Measurements from ENCODE around the gene EFNA1. TPM values are rescaled to one million over a fixed set of nuclear protein-coding genes. Genes with fewer than 3 reads are reported as not detected.

EFNA1 gene
- total and polyA plus RNA-seq, 2 of the 13 experiments (the other 11 are each of a cell fraction or from before 2014, with no cell fraction given), result 81.8 to 874 TPM

GRCh38 chr1:155124503-155125463 is 2.9 kb upstream of the EFNA1 start (continued):
- no peak for TF ChIP-seq ZNF274 (CRISPR knock-in tag; IDR thresholded peaks at IDR 0.05)
- TF ChIP-seq MYNN (CRISPR knock-in tag; IDR thresholded peaks at IDR 0.05; ENCODE audit: low read depth), result no peak
- TF ChIP-seq PRMT3 (CRISPR knock-in tag; IDR thresholded peaks at IDR 0.05; ENCODE audit: borderline replicate concordance, low read depth), result 0 out of 2 replicates have a peak, but pooled peaks have one; percentile 8
- TF ChIP-seq, protein P1, sequence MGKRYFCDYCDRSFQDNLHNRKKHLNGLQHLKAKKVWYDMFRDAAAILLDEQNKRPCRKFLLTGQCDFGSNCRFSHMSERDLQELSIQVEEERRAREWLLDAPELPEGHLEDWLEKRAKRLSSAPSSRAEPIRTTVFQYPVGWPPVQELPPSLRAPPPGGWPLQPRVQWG (CRISPR knock-in tag; IDR thresholded peaks at IDR 0.05; ENCODE audit: borderline replicate concordance, low read depth), result no peak
- no peak for TF ChIP-seq TEAD2 (CRISPR knock-in tag; IDR thresholded peaks at IDR 0.05)
- TF ChIP-seq RXRA (CRISPR knock-in tag; IDR thresholded peaks at IDR 0.05), result peak; percentile 83
- no peak for TF ChIP-seq ZHX2 (IDR thresholded peaks at IDR 0.05; ENCODE audit: low read depth)
- no peak for TF ChIP-seq ZHX2 (CRISPR knock-in tag; IDR thresholded peaks at IDR 0.05; ENCODE audit: borderline replicate concordance)
- no peak for TF ChIP-seq TBX2 (CRISPR knock-in tag; IDR thresholded peaks at IDR 0.05; ENCODE audit: borderline replicate concordance)
- no peak for TF ChIP-seq EZH2 (conservative IDR thresholded peaks at IDR 0.05; ENCODE audit: low read depth, low read length)
- 0 out of 2 replicates have a peak, but pooled peaks have one; percentile 42 for TF ChIP-seq ZXDC (CRISPR knock-in tag; IDR thresholded peaks at IDR 0.05)
- TF ChIP-seq, protein P2, sequence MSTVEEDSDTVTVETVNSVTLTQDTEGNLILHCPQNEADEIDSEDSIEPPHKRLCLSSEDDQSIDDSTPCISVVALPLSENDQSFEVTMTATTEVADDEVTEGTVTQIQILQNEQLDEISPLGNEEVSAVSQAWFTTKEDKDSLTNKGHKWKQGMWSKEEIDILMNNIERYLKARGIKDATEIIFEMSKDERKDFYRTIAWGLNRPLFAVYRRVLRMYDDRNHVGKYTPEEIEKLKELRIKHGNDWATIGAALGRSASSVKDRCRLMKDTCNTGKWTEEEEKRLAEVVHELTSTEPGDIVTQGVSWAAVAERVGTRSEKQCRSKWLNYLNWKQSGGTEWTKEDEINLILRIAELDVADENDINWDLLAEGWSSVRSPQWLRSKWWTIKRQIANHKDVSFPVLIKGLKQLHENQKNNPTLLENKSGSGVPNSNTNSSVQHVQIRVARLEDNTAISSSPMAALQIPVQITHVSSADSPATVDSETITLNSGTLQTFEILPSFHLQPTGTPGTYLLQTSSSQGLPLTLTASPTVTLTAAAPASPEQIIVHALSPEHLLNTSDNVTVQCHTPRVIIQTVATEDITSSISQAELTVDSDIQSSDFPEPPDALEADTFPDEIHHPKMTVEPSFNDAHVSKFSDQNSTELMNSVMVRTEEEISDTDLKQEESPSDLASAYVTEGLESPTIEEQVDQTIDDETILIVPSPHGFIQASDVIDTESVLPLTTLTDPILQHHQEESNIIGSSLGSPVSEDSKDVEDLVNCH (CRISPR knock-in tag; IDR thresholded peaks at IDR 0.05), result no peak
- TF ChIP-seq DMAP1 (CRISPR knock-in tag; IDR thresholded peaks at IDR 0.05), result no peak
- TF ChIP-seq ADNP (CRISPR knock-in tag; IDR thresholded peaks at IDR 0.05), result no peak
- TF ChIP-seq, protein P3, sequence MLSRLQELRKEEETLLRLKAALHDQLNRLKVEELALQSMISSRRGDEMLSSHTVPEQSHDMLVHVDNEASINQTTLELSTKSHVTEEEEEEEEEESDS (CRISPR knock-in tag; IDR thresholded peaks at IDR 0.05; ENCODE audit: borderline replicate concordance), result no peak
- TF ChIP-seq WIZ (CRISPR knock-in tag; IDR thresholded peaks at IDR 0.05), result no peak

All from HepG2 (cell line).